GM19467 (cell line): ENCODE measurements around the gene GYS1.
"Not testable (repeated sequence)": the region's sequence is repeated elsewhere in the genome, so short reads cannot be mapped to it uniquely, and the experiment has no call there.

Experiments
- ATAC-seq: cut with Tn5 transposase; IDR thresholded peaks from one replicate; pipeline ENCODE4 v1.9.1; 2021; ENCODE audit warnings: mild to moderate bottlenecking, moderate library complexity; ENCODE audit not compliant: unreplicated experiment

The GYS1 gene

DNA sequence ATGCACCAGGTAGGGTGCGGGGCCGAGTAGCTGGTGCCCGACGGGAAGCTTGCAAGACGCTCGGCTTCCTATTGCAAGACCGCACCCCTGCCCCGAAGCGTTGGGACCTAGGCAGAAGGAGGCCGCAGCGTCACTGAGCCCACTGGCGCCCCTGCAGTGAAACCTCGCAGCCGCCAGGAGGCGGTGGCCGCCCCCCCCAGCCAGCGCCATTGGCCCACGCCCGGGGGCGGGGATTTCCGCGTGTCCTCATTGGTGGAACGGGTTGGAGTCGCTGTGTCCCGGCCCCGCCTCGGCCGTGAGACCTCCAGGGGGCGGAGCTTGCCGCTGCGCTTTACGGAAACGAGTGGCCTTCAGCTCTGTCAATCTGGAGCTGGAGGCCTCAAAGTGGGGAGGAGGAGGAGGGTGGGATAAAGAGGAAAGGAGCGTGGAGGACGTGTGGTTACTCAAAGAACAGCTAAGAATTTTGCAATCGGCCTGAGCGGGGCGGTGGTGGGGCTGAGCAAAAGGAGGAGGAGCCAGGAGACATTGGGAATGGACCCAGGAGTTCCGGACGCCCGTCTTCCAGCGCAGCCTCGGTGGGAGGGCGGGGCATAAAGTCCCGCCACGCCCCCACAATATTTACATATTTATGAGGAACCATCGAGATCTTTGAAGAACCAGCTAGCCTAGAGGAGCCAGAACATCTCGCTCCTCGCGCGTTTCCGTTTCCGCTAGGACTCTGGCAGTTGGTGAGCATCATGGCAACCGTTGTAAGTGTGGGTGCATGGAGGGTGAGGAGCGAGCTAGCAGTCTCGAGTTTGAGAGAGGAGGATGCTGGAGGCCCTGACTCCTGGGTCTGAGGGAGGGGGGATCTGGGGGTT lies at the start of gene GYS1, which contains the start of gene RUVBL2:
Gene GYS1 (minus strand): TSS at position 135 of the 860 bp plus-strand sequence. CDS start 197 bp downstream, outside the sequence.
Gene RUVBL2 (plus strand): TSS at position 713 of the 860 bp plus-strand sequence. CDS start 25 bp downstream, at position 738.
- ATAC-seq, result peak; percentile 84

DNA sequence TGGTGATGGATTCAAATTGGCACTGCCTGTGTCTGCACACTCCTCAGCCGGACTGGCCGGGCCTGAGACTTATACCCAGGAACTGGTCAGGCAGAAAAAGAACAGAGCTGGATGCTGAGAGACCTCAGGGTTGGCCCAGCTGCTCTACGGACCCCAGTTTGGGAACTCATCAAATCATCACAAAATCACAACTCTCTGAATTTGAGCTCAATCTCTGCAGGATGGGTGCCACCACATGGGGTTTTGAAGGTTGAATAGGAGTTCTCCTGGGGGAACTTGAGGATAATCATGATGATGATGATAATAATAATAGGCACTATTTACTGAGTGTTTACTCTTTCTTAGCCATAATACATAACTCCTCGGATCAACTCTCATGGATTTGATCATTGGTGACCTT lies 49.6 kb upstream of the GYS1 start:
- not testable (repeated sequence) for ATAC-seq

DNA sequence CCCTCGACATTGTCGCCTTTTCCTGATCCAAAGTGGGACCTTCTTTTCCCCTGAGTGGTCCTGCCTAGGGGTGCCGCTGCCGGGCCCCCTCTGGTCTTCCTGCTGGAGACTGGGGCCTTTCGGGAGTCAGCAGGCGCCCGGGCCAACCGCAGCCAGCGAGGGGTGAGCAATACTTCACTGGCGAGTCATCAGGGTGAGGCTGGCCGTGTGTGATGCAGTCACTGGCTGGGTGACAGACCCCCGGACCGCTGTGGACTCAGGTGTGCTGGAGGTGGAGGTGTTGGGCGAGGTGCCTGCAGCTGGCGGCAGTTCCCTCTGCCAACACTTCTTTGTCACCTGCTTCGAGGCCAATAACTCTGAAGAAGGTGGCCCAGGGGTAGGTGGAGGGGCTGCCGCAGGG lies 49.1 kb upstream of the GYS1 start:
- no peak for ATAC-seq

DNA sequence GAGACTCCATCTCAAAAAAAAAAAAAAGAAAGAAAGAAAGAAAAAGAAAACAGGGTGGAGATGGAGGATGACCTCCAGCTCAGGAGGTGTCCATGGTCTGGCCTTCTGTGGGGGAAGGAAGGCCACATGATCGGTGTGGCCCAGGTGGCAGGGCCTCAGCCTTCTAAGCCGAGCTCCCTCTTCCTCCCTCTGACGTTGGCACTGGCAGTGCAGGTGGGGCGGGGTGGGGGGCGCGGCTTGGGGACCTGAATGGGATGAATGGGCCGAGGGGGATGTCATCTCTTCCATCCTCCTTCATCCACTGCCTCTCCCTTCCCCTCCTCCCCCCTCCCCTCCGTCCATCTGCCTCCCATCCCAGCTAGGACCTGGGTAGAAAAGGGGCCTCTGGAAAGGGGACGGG lies 46.6 kb upstream of the GYS1 start:
- ATAC-seq, result not testable (repeated sequence)

DNA sequence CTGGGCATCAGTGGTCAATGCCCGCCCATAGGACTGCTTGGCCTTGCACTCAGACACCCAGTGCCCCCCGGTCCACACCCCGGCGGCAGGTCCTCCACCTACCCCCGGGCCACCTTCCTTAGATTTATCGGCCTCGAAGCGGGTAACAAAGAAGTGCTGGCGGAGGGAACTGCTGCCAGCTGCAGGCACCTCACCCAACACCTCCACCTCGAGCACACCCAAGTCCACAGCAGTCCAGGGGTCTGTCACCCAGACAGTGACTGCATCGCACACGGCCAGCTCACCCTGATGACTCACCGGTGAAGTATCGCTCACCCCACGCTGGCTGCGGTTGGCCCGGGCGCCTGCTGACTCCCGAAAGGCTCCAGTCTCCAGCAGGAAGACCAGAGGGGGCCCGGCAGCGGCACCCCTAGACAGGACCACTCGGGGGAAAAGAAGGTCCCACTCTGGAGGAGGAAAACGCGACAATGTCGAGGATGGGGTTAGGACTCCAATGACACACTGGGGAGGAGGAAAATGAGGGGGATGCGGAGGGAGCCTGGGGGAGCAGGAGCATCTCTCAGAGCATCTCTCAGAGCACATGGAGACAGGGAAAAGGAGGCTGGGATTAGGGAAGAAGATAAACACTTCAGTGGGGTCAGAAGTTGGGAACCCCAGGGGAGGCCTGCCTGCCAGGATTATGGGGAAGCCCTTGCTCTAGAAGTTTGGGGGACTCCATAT lies 45.6 kb upstream of the GYS1 start:
- not testable (repeated sequence) for ATAC-seq

DNA sequence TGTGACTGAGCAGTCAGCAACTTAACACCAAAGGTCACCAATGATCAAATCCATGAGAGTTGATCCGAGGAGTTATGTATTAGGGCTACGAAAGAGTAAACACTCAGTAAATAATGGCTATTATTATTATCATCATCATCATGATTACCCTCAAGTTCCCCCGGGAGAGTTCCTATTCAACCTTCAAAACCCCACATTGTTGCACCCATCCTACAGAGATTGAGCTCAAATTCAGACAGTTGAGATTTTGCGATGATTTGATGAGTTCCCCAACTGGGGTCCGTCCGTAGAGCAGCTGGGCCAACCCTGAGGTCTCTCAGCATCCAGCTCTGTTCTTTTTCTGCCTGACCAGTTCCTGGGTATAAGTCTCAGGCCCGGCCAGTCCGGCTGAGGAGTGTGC lies 45.0 kb upstream of the GYS1 start:
- not testable (repeated sequence) for ATAC-seq

DNA sequence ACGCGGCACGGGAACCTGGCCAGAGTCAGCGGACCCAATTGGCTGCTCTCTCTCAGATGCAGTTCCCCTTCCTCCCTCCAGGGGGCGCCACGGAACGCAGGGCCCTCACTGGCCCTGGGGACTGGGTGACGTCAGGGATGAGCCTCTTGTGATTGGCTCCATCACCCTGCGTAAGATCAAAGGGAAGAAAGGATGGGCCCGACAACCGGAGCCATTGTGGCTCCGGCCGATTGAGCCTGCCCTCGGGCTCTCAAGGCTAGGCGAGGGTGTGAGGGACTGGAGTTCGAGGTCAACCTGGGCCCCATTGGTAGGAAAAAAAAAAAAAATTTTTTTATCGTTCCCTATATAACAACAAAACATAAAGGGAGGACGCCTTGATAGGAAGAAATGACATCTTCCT lies 43.7 kb upstream of the GYS1 start, which contains the start of gene CGB1:
Gene CGB1 (minus strand): TSS at position 81 of the 400 bp plus-strand sequence. CDS start 184 bp downstream, outside the sequence.
- not testable (repeated sequence) for ATAC-seq

DNA sequence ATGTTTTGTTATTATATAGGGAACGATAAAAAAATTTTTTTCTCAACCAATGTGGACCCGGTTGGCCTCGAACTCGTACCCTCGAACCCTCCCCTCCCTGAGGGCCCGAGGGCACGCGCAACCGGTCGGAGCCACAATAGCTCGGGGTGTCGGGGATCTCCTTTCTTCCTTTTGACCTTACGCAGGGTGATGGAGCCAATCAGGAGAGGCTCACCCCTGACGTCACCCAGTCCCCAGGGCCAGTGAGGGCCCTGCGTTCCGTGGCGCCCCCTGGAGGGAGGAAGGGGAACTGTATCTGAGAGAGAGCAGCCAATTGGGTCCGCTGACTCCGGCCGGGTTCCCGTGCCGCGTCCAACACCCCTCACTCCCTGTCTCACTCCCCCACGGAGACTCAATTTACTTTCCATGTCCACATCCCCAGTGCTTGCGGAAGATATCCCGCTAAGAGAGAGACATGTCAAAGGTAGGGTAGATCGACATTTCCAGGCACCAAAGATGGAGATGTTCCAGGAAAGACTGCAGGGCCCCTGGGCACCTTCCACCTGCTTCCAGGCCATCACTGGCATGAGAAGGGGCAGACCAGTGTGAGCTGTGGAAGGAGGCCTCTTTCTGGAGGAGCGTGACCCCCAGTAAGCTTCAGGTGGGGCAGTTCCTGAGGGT lies 38.7 kb upstream of the GYS1 start, which contains the start of gene CGB2:
Gene CGB2 (plus strand): TSS at position 249 of the 660 bp plus-strand sequence. CDS start 206 bp downstream, at position 455.
- not testable (repeated sequence) for ATAC-seq

DNA sequence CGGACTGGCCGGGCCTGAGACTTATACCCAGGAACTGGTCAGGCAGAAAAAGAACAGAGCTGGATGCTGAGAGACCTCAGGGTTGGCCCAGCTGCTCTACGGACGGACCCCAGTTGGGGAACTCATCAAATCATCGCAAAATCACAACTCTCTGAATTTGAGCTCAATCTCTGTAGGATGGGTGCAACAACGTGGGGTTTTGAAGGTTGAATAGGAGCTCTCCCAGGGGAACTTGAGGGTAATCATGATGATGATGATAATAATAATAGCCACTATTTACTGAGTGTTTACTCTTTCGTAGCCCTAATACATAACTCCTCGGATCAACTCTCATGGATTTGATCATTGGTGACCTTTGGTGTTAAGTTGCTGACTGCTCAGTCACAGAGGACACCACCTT lies 37.2 kb upstream of the GYS1 start:
- not testable (repeated sequence) for ATAC-seq

DNA sequence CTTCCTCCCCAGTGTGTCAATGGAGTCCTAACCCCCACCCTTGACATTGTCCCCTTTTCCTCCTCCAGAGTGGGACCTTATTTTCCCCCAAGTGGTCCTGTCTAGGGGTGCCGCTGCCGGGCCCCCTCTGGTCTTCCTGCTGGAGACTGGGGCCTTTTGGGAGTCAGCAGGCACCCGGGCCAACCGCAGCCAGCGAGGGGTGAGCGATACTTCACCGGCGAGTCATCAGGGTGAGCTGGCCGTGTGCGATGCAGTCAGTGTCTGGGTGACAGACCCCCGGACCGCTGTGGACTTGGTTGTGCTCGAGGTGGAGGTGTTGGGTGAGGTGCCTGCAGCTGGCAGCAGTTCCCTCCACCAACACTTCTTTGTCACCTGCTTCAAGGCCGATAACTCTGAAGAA lies 36.6 kb upstream of the GYS1 start:
- ATAC-seq, result not testable (repeated sequence)

DNA sequence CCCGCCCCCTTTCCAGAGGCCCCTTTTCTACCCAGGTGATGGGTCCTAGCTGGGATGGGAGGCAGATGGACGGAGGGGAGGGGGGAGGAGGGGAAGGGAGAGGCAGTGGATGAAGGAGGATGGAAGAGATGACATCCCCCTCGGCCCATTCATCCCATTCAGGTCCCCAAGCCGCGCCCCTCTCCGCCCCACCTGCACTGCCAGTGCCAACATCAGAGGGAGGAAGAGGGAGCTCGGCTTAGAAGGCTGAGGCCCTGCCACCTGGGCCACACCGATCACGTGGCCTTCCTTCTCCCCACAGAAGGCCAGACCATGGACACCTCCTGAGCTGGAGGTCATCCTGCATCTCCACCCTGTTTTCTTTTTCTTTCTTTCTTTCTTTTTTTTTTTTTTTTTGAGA lies 35.6 kb upstream of the GYS1 start:
- not testable (repeated sequence) for ATAC-seq

DNA sequence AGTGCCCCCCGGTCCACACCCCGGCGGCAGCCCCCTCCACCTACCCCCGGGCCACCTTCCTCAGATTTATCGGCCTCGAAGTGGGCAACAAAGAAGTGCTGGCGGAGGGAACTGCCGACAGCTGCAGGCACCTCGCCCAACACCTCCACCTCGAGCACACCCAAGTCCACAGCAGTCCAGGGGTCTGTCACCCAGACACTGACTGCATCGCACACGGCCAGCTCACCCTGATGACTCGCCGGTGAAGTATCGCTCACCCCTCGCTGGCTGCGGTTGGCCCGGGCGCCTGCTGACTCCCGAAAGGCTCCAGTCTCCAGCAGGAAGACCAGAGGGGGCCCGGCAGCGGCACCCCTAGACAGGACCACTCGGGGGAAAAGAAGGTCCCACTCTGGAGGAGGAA lies 32.5 kb upstream of the GYS1 start:
- not testable (repeated sequence) for ATAC-seq

DNA sequence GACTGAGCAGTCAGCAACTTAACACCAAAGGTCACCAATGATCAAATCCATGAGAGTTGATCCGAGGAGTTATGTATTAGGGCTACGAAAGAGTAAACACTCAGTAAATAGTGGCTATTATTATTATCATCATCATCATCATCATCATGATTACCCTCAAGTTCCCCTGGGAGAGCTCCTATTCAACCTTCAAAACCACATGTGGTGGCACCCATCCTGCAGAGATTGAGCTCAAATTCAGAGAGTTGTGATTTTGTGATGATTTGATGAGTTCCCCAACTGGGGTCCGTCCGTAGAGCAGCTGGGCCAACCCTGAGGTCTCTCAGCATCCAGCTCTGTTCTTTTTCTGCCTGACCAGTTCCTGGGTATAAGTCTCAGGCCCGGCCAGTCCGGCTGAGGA lies 32.0 kb upstream of the GYS1 start:
- not testable (repeated sequence) for ATAC-seq

DNA sequence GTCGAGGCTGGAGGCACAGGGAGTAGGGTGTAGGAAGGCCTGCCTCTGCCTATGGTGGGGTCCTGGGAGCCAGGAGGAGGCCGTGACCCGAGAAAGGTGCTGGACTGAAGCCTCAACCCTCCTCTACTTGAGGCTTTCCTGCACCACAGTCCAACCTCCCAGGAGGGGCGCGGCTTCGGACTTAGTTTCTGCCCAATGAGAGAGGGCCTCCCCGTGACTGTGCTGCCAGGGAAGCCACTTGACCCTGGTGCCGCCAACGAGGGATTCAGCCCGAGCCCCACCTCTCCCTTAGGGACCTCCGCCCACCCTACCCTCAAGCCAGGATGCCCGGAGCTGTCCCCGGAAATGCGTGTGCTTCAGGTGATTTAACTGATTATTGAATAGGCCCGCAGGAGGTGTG lies 31.1 kb upstream of the GYS1 start, which contains the start of gene CGB3:
Gene CGB3 (minus strand): TSS at position 101 of the 400 bp plus-strand sequence. CDS start 362 bp downstream, outside the sequence.
- ATAC-seq, result not testable (repeated sequence)

DNA sequence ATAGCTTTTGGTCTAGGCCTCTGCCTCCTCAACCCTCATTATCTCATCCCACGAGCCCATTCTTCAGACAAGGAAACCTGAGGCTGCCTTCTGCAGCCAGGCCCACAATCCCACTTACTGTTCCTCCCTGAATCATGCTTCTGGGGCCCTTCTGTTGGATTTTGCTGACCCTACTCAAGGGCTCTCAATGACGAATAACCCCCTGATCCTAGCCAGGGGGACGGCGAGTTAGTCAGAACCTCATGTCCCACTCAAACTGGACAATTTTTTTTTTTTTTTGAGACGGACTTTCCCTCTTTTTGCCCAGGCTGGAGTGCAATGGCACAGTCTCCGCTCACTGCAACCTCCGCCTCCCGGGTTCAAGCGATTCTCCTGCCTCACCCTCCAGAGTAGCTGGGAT lies 29.0 kb upstream of the GYS1 start:
- no peak for ATAC-seq

DNA sequence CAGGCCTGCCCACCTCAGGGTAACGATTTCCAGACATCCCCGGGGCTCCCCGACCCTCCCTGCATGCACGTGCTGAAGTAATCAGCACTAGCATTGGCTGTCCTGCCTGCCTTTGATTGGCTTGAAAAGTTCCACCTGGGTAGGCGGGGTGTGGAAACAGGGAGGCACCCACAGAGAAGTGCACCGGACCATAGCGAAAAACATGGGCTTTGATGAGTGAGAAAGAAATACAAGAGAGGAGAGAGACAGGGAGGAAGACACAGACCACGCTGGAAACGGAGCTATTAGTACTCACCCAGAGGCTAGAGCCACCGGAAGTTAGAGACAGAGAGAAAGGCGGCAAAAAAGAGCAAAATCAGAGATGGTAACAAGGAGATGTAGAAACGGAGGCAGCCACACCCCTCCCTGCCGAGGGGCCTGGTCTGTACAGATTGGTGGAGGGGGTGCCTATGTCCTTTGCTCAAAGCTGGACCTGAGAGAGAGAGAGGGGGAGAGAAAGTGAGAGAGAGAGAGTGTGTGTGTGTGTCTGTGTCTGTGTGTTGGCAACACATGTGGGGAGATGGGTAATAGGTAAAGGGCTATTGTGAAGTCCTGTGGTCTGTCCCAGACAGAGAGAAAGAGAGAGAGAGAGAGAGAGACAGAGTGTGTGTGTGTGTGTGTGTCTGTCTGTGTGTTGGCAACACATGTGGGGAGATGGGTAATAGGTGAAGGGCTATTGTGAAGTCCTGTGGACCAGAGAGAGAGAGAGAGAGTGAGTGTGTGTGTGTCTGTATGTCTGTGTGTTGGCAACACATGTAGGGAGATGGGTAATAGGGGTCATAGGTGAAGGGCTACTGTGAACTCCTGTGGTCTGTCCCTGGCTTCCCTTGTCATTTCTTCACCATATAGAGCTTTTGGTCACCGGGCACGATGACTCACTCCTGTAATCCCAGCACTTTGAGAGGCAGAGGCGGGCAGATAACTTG lies 28.1 kb upstream of the GYS1 start:
- no peak for ATAC-seq

DNA sequence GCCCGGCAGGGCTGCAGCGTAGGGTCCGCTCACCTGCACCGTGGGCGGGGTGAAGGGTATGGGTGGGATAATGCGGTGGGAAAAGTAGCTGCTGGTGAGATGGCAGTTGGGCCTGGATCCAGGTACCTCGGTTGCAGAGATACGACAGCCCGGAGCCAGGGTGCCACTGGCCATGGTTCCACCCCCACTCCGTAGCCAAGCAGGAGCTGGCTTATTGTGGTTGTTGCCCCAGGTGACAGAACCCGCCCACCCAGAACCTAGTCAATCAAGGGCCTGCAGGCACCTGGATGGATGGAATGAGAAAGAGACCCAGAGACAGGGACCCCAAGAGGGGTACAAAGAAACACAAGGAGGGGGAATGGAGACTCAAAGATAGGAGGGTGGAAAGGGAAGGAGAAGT lies 27.2 kb upstream of the GYS1 start:
- no peak for ATAC-seq

DNA sequence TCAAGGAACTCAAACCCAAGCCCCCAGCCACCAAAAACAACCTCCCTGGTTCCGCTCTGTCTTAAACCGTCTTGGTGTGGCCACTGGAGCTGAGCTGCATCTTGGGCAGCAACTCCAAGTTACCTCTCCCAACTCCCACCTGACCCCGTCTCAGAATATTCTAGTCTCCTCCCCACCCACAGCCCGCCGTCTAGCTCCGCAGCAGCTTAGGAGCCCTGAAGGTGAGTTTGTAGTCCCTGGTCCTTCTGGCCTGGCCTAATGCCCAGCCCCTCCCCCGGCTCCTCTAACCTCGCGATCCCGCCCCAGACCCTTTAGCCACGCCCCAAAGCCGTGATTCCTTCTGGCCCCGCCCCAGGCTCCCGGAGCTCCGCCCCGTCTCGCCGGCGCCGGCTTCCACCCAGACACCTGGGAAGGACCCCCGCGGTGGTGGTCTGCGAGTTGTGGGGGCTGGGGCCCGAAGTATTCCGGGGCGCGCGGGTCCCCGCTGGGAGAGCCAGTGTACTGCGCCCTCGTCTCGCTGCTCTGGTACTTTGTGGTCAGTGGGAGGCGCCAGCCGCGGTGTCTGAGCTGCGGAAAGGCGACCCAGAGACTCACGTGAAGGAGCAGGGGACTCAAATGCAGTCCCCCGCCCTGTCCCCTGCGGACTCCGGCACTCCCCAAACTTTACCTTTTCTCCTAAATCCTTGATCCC lies 26.3 kb upstream of the GYS1 start:
- ATAC-seq, result no peak
